ENCODE measurements around the gene SLF1.

SLF1 gene

DNA sequence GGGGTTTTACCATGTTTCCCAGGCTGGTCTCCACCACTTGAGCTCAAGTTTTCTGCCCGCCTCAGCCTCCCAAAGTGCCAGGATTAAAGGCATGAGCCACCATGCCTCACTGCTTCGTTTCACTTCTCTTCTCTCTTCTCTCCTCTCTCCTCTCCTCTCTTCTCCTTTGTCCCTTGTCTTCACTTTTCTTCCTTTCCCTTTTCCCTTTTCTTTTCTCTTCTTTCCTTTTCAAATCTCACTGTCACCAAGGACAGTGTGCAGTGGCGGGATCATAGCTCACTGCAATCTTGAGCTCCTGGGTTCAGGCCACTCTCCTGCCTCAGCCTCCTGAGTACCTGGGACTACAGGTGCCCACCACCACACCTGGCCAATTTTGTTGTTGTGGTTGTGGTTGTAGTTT lies 49.5 kb downstream of the SLF1 start:
- no peak for DNase-seq

DNA sequence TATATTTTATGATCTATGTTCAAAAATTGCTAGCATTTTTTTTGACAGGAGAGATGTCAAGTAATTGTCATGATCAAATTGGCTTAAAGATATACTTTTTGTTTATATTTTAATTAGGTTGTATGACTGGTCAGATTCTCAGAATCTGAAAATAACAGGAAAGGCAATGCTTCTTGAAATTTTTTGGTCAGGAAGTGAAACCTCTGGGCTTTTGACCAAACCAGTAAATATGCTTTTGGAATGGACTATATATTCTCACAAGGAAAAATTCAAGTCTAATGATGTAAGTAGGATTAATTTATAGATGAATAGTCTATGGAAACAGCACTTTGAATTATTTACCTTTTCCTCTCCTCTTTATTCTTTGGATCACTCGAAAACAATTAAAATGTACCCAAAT lies 52.3 kb downstream of the SLF1 start:
- DNase-seq: no peak

DNA sequence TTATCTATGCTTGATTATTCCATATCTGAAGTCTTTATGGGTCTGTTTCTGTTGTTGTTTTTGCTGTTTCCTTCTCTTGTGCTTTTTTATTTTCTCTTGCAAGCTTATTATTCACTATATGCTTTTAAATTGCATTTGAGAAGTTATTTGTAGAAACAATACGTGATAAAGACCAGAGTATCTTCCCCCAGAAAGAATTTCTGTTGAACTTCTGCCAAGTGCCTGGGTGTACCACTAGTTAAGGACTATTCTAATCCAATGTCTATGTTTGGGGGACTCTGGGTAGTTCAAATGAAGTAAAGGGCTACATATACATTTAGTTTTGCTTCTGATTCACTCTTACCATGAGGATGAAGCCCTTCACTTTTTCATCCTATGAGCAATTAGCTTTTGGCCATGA lies 54.3 kb downstream of the SLF1 start:
- DNase-seq: no peak

DNA sequence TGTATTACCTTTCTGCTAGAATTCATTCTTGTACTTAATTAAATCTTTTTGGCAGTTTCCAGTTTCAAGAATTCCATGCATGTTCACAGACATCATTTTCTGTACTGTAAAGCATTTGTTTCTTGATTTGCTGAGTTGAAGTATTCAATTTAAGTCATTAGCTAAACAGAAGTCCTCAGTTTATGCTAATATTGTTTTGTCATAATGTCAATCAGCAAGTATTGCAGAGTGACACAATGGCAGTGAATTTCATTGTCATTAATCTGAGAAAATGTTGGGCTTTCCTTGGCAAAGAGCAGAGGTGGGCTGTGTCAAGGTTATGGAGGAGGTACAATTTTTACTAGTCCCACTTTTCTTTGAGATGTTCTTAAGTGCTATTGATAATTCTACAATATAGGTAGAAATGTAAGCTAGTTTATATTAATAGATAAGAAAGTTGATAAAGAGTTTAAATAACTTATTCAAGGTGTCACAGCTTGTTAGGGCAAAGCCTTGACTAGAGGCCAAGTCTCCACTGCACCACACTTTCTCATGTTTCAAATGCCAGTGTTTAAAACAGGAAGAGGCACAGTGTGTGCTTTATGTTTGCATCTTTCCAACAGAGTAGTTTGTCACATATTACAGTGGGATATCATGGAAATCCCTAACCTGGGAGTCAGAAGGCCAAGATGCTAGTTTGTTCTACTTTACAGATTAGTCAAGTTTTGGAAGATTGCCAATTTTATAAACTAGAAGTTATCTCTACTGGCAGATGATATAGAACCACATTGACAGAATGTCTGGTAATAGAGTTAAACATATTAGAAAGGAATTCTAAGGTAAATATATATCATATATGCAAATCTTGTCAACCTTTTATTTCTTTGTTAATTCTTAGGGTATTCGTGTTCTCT lies 56.3 kb downstream of the SLF1 start:
- DNase-seq: no peak

DNA sequence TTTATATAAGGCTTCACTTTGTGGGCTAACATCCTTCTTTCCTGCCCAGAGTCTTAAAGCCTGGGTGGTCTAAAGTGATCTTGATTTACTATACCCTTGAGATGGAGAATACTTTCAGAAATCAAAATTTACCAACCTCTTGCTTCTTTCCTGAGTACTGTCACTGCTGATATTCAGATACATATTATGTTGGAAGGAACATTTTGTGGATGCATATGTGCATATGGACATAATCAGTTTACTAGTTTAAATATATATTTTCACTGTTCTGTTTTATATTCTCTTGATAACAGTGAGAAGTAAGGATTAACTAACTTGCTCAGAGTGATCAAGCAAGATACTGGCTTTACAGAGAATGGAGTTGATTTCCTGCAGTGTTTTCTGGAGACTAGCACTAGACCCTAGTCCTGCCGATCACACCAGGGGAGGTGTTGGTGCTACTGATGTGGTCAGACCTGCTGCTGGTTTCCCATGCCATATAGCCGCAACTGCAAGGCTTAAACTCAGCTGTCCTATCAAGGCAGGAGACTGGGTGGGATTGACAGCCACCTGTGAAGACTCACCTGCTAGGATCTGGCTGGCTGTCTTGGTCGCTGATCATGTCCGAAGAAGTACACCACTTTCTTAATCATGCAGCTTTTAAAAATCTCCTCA lies 57.6 kb downstream of the SLF1 start:
- DNase-seq: no peak

DNA sequence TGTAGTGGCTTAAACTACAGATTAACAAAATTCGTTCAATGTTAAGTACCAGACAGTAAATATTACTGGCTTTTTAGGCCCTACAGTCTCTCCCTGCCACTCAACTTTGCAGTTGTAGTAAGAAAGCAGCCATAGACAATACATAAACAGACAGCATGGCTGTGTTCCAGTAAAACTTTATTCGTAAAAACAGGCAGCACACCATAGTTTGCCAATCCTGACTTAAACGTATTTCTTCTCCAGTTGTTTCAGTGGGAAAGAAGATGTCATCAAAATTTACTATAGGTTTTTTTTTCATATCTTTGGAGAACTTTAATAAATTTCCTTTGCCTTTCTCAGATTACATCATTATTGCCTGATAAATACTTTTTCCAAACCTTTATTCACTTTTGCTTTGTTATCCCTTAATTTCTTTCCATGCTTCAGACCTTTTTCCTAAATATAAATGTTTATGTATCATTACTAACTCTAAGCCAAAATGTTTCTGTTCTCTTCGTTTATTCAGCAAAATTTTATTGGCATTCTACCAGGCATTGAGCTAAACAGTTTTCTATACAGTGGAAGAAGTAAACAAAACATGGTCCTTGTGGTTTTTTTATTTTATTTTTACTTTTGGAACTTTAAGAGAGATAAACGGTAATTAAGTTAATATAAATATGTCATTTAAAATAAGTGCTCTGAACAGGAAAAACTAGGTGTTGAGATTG lies 64.5 kb downstream of the SLF1 start:
- no peak for DNase-seq

DNA sequence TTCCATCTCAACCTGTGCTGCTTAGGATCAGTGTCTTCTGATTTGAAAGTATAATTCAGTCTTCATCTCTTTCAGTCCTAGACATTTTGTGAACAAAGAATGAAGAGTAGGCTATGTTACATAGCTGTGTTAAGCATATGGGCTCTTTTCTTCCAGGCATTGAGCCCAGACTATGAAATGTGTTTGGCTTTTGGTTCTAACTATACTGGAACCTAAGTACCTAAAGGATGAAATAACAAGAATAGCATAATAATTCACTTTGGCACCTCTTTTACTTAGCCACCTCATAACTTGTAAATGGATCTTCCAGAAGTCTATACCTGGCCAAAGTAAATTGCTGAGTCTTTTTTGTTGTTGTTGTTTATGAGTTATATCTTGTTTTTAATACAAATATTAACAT lies 71.4 kb downstream of the SLF1 start:
- peak in 1 of 14 donors; percentile 51 for DNase-seq

DNA sequence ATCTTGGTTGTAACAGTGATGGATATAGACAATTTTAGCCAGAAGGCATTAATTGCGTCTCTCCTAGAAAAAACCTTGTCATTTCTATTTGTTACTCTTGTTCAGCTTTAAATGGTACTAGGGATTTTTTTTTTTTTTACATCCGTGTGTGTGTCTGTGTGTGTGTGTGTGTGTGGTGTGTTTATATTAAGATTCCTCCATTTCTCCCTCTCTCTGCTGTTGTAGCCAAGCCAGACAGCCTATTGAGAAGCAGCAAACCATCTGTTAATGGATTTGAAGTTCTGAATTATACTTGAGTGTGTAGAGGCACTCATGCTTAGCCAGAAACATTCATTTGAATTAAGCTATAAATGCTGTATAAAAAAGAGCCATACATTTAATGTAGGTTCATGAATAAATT lies 72.3 kb downstream of the SLF1 start:
- DNase-seq: peak in 1 of 14 donors; percentile 82

DNA sequence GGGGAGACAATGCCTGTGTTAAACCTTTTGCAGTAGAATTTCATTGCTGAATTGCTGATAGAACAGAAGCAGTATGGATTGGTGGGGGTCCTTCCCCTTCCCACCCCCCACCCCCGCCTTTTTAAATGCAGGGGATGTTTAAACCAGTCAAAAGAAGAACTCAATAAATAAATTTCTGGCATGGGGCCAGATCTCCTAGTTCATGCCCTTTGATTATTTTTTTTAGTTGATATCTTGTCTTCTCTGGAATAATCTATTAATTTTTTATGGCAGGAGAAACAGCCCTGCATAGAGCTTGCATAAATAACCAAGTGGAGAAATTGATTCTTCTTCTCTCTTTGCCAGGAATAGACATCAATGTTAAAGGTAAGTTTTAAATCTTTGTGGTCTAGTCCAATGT lies 72.8 kb downstream of the SLF1 start:
- no peak for DNase-seq

DNA sequence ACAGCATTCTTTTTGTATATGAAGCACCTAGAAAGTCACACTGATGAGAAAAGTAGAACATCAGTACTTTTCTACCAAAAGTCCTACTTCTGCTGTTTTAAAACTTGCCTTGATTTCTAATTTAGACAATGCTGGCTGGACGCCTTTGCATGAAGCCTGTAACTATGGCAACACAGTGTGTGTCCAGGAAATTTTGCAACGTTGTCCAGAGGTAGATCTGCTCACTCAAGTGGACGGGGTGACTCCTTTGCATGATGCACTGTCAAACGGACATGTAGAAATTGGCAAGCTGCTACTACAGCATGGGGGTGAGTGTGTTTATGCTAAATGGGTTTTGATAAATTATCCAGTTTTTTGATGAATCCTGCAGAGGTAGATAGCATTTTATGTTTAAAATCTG lies 73.5 kb downstream of the SLF1 start:
- peak in 5 of 14 donors; percentile 3 to 95 (median 8) for DNase-seq

DNA sequence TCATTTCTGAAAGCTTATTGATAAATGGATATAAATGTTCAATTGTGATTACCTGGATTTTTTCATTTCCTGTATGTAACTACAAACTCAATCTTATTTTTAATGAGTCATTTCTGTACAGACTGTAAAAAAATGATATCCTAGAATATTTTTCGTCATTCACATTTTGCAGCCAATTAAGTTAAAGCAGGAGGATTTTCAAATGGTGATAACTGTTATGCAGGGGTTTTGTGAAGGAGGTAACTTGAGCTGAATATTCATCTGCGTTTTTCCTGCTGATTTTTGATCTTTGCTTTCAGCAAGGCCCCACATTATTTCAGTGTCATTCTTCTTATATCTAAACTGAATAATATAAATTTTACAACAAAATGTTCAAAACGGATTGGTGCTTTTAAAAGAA lies 74.1 kb downstream of the SLF1 start:
- peak in 1 of 14 donors; percentile 64 for DNase-seq

DNA sequence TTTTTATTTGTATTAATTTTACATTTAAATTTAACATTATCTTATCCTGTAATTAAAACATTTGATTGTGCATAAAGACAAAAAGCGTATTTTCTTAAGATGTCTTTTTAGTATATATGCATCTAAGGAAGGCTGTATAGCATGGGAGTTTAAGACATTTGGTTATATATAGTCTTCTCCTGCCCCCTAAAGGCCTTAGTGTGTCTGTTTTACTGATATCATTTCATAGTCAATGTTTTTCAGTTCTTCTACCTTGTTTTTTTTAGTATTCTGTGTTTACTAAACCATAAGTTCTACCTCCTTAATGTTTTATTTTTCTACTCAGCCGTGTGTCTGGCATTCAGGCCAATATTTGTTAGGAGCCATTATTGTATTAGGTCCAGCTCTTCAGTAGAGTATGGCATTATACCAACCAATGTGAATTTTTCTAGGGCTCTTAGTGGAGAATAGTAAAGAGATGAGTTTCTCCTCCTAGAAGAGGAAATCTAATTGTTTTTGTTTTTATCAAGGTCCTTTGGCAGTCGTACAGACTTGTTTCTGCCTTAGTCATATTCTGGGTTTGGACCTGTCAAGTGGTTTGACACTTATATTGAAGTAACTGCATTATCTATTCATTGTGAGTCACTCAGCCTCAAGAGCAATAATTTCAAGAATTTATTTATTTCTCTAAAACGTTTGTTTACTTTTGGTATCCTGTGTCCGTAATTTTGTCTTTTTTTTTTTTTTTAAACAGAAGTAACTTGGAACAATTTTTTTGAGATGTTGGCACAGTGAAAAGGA lies 74.8 kb downstream of the SLF1 start:
- DNase-seq: peak in 1 of 14 donors; percentile 70

DNA sequence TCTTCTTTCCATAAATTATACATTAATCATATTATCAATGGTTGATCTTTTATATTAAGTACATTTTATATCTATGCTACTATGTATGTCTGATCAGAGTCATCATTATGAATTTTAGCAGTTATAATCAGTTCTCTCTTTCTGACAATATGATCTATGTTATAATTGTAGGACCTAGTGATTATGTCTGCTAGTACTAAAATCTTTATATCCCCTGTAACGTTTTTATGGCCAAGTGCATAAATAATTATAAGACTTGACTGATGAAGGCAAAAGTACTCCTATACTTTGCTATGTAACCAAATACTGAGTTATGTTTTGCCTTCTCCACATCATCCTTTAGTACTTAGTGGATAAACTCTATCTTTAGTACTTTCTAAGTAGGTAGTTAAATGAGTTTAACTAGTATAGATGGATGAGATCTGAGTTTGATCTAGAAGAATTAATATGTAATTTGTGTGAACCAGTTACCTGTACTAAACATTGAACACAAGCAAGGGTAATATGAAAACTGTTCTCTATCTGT lies 75.4 kb downstream of the SLF1 start:
- peak in 1 of 14 donors; percentile 41 for DNase-seq

DNA sequence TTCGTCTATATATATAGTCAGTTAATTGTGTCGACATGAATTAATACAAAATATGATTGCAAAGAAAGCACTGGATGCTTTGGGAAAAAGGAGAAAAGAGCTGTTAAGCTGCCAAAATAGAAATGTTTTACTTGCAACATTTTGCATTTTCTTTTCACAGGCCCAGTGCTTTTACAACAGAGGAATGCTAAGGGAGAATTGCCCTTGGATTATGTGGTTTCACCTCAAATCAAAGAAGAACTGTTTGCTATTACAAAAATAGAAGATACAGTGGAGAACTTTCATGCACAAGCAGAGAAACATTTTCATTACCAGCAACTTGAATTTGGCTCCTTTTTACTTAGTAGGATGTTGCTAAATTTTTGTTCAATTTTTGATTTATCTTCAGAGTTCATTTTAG lies 76.2 kb downstream of the SLF1 start:
- DNase-seq: no peak

DNA sequence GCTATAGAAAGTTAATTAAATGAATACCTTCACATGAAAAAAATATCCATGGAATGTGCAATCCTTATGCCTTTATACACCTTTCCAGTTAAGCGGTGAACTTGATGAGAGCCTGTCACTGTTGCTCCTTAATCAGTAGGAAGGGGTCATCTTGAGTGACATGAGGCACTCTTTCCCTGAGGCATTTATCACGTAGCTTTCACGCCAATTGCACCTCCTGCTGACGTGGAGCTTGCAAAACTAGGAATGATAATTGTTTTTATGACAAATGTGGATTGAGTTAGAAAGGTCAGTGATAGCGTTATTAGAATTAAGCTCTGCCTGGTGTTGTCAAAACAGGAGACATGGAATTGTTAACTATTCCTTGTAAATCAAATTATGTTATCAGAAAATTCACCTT lies 79.7 kb downstream of the SLF1 start:
- peak in 1 of 14 donors; percentile 39 for DNase-seq

DNA sequence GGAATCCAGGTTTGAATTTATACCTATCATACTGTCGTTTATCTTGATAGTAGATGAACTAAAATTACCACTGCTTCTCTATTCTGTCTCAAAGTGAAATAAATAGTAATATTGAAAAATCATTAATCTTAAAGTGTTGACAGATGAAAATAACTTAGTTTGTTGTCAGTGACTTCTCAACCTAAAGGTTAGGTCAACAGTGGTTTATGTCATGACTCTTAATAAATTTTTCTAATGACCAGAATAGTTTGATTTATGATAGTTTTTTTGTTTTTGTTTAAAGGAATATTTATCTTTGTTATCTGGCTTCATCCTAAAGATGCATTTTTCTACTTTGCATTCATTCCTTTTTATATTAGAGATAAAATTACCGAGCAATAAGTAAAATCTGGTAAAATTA lies 81.1 kb downstream of the SLF1 start:
- no peak for DNase-seq

DNA sequence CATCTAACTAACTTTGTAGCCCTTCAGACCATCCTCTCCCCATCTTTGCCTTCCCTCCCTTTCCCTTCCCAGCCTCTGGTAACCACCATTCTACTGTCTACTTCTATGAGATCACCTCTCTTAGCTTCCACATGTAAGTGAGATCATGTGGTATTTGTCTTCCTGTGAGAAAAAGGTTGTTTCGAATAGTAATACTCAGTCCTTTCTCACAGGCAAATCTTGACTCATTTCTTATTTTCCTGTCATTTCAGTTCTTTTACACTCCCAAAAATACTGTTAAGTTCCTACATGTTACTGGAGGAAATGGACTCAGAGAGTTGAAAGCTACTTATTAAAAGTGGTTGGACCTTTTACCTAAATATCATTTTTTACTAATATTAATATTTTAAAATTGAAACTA lies 82.1 kb downstream of the SLF1 start:
- no peak for DNase-seq

DNA sequence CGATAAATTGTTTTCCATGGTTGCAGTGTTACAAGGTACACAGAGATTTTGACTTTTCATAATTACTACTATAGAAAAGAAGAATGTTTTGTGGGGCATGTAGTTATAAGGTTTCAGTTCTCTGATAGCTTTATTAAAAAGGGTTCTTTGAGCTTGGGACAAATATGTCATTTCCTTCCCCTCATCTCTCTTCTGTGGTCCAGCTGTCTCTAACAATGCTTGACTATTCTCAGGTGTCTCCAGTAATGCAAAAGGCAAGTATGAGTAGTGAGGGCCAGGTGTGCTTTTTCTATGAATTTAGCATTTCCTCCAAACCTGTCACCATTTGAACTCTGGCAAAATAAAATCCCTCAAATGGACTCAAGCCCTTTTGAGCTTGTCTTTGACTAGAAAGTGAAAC lies 84.3 kb downstream of the SLF1 start:
- DNase-seq: no peak

DNA sequence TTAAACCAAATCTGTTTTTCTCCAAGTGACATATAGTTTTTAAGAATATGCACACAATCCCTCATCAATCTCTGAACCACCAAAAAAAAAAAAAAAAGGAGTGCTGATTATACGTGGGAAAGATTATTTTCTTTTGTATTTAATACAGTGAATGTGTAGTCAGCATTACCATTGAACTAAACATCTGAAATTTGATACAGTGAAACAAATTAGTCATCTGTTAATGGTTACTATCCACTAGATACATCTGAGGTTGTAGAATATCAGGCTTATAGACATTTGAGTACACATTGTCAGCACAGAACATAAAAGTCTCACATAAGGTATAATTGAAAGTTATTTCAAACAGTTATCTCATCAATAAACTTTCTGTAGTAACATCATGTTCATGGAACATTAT lies 87.0 kb downstream of the SLF1 start:
- no peak for DNase-seq

DNA sequence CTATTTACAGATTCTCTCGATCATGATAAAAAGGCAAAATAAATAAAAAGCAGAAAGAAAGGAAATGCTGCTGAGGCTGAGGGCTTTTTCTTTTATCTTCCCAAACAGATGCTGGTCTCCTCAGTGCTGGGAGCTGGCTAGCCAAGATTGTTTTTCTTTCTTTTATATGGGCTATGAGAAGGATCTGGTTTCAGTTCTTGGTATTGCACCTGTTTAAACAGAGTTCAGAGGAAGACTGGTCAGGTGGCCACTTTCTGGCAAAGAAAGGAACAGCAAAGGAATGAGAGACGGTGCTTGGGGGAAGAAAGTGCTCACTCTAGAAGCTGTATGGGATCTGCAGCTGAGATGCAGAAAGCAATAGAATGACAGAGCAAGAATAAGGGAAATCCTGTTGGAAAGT lies 88.9 kb downstream of the SLF1 start:
- DNase-seq: no peak

DNA sequence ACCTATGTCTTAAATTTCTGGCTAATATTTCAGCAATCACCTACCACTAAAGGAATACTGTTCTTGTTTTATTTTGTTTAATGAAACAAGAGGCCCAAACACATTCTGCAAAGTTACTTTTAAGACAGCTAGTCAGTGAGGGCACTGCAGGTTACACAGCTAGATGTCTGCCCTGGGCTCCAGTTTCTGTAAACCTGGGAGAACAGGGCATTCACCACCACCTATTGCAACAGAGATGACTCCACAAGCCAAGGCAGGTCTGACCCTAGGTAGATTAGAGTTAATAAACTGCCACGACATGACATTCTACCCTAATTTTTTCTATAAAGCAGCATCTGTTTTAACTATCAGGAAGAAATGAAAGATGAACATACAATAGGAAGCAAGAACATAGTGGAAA lies 90.8 kb downstream of the SLF1 start:
- DNase-seq: no peak

DNA sequence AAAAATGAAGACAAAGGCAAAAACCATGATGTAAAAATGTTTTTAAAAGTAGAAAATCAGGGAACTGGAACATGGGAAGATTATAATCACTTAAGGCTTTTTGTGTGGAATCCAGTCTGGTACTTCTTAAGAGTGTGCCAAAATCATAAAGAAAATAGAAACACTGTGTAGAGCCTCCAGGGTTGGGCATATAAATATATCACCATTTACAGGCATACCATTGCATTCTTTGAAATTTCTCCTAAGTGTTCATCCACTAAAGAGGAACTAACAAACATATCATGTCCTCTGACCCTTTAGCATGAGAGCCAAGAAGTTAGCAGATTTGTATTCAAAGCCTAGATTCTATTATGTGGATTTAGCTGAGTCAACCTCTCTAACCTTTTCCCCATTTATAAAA lies 93.3 kb downstream of the SLF1 start:
- no peak for DNase-seq

All from C1 segment of cervical spinal cord (tissue), 14 donors.